HG02588 (cell line): ENCODE results near the gene HOXC4.
"Not testable (repeated sequence)": the region's sequence is repeated elsewhere in the genome, so short reads cannot be mapped to it uniquely, and the experiment has no call there.

Source experiments
- ATAC-seq: cut with Tn5 transposase; IDR thresholded peaks from one replicate; pipeline ENCODE4 v1.9.1; 2021; ENCODE audit warnings: mild to moderate bottlenecking, moderate library complexity; ENCODE audit not compliant: unreplicated experiment

Gene HOXC4

DNA sequence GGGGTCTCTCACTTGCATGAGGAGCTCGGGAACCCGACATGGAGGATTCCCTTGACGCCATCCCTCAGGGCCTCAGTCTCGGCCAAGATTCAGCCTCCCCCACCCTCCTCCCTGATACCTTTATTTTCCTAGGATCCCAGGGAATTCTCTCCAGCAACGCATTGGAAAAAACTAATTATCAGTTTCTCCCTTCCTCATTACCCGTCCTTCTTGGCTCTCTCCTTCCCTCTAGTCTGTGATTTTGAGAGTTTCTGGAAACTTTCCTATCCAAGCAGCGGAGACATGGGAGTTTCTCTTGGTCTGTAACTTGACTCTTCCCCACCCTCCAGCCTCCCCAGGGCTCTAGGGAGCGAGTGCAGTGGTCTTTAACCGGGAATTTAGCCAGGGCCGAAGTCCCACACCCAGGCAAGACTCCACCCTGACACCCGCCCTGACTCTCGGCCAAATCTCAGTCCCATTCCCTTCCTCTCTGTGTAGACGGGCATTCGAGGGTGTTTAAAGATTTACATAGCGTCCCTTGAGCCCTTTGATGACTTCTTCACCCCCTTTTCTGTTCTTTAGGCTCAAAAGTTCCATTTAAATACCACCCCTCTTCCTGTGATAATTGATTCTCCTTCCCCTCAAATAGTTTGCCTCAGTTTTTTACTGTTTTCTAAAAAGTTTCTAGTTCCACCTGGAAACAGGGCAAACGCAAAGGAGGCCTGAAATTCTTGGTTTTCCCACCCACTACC, 14.1 kb upstream of the HOXC4 start:
- no peak for ATAC-seq

GRCh38 chr12:54040148-54040494, 13.5 kb upstream of the HOXC4 start:
- no peak for ATAC-seq

GRCh38 chr12:54040648-54041047, 13.0 kb upstream of the HOXC4 start:
- ATAC-seq, result no peak

DNA sequence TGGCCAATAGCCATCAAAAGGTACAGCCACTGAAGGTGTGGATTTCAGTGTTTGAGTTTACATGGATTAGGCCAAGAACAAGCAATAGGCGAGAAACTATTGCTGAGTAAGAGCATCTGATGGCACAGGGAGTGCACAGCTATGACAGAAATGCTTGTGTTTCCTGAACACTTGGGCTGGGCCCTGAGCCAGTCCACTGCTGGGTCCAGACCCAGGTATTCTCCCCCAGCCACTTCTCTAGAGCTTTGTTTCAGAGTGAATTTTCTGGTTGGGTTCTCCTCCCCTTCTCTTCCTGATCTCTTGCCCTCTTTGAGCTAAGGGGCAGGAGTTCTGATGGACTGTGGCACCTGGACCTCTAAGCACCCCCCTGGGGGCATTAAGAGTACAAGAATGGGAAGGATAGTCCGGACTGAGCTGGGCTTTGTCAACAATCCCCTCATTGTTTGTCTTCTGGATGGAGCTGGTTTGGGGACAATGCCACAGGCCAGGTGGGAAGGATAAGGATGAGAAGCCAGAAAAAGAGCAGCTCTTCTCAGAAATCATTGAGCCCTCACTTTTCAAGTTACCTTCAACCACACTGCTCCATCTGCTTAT, 12.4 kb upstream of the HOXC4 start:
- no peak for ATAC-seq

DNA sequence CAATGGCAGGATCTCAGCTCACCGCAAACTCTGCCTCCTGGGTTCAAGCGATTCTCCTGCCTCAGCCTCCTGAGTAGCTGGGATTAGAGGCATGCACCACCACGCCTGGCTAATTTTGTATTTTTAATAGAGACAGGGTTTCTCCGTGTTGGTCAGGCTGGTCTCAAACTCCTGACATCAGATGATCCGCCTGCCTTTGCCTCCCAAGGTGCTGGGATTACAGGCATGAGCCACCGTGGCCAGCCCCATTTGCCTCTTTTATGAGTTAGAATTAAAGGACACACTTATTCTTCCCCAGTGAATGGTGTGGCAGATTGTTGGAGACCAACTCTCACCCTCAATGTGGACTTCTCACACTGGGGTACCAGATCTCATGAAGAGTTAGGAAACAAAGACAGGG, 11.6 kb upstream of the HOXC4 start:
- not testable (repeated sequence) for ATAC-seq

- no peak for ATAC-seq
Measured at GRCh38 chr12:54042970-54043853, 10.4 kb upstream of the HOXC4 start.

DNA sequence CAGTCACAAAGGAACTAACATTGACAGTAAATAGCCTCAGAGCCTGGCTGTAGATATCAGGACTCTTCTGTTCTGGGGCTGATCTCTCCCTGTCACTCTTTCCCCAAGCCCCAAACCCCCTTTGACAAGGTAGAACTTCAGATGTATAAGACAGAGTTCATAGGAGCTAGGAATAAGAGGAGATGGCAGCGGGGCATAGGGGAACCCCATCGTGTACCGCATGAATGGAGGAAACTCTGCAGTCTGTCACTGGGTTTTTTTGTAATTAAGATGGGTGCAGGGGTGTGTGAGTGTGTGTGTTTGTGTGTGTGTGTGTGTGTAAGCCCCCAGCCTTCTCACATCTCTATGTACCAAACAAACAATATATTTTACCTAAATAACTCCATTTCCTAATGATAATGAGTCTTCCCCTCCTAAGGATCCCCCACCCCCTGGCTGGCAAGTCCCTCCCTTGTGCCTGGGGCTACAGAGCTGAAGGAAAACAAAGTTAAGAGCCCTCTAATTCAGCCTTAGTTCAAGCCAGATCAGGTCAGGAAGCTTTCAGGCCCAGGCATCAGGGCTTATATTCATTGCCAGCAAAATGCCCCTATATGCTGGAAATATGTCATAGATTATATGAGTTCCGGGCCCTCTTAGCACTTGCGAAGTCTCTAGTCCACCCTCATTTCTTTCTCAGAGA, 9.1 kb upstream of the HOXC4 start:
- no peak for ATAC-seq

GRCh38 chr12:54045401-54045800, 8.2 kb upstream of the HOXC4 start:
- no peak for ATAC-seq

GRCh38 chr12:54045868-54046521, 7.6 kb upstream of the HOXC4 start:
- no peak for ATAC-seq

GRCh38 chr12:54046809-54047159, 6.9 kb upstream of the HOXC4 start:
- no peak for ATAC-seq

- ATAC-seq, result no peak
Measured at GRCh38 chr12:54047160-54047963, 6.3 kb upstream of the HOXC4 start.

DNA sequence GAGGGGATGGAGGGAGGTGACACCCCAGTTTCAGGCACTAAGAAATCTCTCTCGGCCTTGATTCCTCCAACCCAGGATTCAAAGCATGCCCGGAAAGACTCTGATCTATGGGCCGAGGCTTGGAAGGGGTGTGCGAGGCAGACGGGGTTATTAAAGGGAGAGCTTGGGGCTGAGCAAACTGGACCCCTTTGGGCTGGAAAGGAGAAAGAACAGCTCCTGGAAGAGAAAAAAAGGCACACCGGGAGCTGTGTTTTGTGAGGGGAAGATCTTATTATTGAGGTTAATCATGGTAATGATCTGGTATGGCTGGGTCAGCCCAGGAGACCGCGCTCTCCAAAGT, 5.7 kb upstream of the HOXC4 start:
- ATAC-seq, result no peak

DNA sequence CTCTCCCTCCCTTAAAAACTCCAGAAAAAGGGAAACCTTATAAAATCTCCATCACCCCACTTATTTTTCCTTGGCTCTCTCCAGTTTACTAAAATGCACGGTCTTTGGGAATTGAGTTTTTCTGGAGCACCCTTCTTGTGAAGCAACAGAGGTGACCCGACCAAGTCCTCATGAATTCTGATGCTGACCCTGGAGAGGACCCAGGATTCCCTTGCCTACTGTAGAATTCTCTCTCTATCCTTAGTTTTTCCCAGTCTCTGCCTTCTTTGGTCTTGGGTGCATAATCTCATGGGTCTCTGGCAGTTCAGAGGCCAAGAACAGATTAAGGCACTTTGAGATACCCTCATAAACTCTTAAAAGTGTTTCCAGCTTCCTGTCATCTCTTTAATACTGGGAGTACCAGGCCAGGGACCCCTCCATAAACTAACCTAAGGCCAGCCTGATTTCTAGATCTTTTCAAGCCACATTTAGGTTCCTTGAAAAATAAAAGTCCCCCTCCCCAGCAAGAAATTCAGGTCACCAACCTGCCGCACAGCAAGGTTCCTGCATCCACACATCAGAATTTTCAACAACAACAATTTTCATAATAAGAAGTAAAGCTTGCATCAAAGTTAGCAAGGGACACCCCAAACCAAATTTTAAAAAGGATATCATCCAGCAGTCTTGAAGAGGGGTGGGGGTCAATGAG, 5.1 kb upstream of the HOXC4 start:
- no peak for ATAC-seq

DNA sequence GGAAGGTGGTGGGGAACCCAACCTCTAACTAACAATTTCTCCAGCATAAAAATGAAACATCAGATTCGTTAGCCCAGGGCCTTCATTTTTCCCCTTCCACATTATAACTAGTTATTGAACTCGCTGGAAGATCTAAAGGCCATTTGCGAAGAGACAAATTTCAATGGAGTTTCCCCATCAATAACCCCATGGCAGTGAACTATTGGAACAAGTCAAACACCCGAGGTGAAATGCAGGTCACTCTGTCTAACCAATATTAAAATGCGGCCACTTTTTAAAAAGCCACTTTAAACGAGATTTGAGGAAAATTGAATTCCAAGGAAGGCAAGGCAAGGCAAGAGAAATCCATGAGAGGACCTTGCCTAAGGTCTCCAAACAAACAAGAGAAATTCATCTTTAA, 4.5 kb upstream of the HOXC4 start:
- ATAC-seq, result no peak

GRCh38 chr12:54050482-54050810, 3.2 kb upstream of the HOXC4 start:
- ATAC-seq, result no peak

DNA sequence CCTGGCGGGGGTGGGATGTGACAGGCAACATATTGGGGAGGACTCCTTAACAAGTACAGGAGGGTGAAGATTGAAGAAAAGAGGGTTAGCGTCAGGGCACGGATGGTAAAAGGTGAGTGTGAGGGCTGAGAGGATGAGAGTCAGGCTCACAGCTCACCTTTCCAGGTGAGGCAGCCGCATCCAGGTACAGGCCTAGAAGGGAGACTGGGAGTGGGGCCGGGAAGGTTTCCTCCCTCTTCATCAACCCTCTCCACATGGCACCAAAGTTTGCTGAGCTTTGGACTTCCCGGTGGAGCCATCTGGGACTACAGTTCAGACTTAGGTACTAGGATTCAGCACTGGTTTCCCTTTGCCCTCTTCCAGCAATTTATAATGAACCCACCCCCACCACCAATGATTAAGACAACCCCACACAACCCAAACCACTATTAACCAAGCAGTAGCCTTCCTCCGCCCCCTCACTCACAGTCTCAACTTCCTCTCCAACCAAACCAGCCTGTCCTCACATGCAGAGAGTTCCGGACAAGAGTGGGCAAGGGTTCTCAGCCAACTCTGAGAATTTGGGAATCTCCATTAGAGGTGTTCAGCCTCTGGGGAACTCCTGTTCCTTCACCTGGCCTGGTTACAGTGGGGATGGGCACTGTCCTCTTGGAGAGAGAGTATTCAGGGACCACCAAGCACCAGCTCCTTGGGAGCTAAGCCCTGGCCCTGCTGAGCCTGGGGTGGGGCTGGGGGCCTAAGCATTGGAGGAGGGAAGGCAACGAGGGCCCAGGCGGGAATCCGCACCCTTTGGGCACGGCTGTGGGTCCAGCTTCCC, 2.4 kb upstream of the HOXC4 start:
- no peak for ATAC-seq

DNA sequence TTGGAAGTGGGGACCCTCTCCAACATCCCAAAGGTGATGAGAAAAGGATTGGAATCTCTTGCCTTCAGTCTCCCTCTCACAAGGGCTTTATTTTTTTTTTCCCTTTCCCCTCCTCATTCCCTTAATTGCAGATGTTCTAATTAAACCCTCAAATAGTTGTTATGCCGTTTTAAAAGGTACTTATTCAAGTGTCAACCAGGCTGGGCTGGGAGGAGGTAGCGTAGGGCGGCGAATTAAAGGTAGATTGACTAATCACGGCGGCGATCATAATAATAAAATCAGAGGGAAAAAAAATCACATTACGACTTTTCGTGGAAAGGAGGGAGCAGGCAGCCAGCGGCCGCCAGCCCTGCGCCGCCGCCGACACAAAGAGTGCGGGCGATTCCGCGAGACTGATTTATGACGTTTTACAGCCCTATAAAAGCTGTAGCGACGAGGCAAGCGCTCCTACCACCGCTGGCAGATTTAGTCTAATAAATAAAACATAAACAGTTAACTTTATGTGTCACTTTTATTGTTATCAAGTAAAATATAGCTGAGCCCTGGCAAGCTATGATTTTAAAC, 1.7 kb upstream of the HOXC4 start:
- no peak for ATAC-seq

- ATAC-seq, result peak; percentile 4
Measured at GRCh38 chr12:54052438-54053002, 1.1 kb upstream of the HOXC4 start.
